Stimulated activated CD8-positive, alpha-beta memory T cell treated with anti-CD3 and anti-CD28 coated beads, Interleukin-4, amount 100 ng/mL, for 4 hours (primary cell): Measurements from ENCODE around the gene MYO15A.

ENCODE experiments used
- DNase-seq, 2 donors: peaks; one replicate each; pipeline ENCODE4 v3.0.0-alpha.2; 2020; ENCODE audit warnings: low read depth in 2 of 2, low spot score in 1 of 2

The MYO15A gene

GRCh38 chr17:18108401-18109312, at the start of gene MYO15A:
TSS of gene MYO15A (plus strand) at chr17:18108756. CDS start at chr17:18118801, 10,045 bp downstream.
- no peak for DNase-seq

- DNase-seq = no peak
Observed at GRCh38 chr17:18059283-18059682, 49.3 kb upstream of the MYO15A start.

GRCh38 chr17:18064053-18064452, 44.5 kb upstream of the MYO15A start:
- DNase-seq = no peak

- DNase-seq = no peak
Observed at GRCh38 chr17:18065546-18065945, 43.0 kb upstream of the MYO15A start.

- DNase-seq = no peak
Observed at GRCh38 chr17:18066866-18067265, 41.7 kb upstream of the MYO15A start.

- DNase-seq = no peak
Observed at GRCh38 chr17:18069101-18069500, 39.5 kb upstream of the MYO15A start.

GRCh38 chr17:18070861-18071340, 37.7 kb upstream of the MYO15A start:
- no peak for DNase-seq

GRCh38 chr17:18071751-18072150, 36.8 kb upstream of the MYO15A start:
- DNase-seq = no peak

GRCh38 chr17:18074566-18075272, 33.8 kb upstream of the MYO15A start:
- DNase-seq = no peak

GRCh38 chr17:18076936-18077335, 31.6 kb upstream of the MYO15A start:
- DNase-seq = no peak

GRCh38 chr17:18079543-18079942, 29.0 kb upstream of the MYO15A start:
- no peak for DNase-seq

- no peak for DNase-seq
Observed at GRCh38 chr17:18084256-18084655, 24.3 kb upstream of the MYO15A start.

- DNase-seq = peak; percentile 70 to 79
Observed at GRCh38 chr17:18087610-18088491, 20.7 kb upstream of the MYO15A start, which contains the start of gene DRG2. TSS of gene DRG2 (plus strand) at chr17:18087948. CDS start at chr17:18088024, 76 bp downstream.

- no peak for DNase-seq
Observed at GRCh38 chr17:18089613-18090012, 18.9 kb upstream of the MYO15A start.

- DNase-seq = no peak
Observed at GRCh38 chr17:18093616-18094408, 14.7 kb upstream of the MYO15A start.

GRCh38 chr17:18094409-18094807, 14.1 kb upstream of the MYO15A start:
- no peak for DNase-seq

GRCh38 chr17:18099516-18099915, 9.0 kb upstream of the MYO15A start:
- no peak for DNase-seq

- DNase-seq = no peak
Observed at GRCh38 chr17:18100616-18101015, 7.9 kb upstream of the MYO15A start.

GRCh38 chr17:18101828-18102227, 6.7 kb upstream of the MYO15A start:
- no peak for DNase-seq

- no peak for DNase-seq
Observed at GRCh38 chr17:18102640-18103039, 5.9 kb upstream of the MYO15A start.
